Fibroblast of skin of left biceps (primary cell): ENCODE measurements around the gene CARS1.

Source experiments
- DNase-seq, 2 experiments: peaks; one replicate each; pipeline ENCODE4 v3.0.0-alpha.2; 2013; ENCODE audit warnings: low read depth in 2 of 2

The CARS1 gene

DNA sequence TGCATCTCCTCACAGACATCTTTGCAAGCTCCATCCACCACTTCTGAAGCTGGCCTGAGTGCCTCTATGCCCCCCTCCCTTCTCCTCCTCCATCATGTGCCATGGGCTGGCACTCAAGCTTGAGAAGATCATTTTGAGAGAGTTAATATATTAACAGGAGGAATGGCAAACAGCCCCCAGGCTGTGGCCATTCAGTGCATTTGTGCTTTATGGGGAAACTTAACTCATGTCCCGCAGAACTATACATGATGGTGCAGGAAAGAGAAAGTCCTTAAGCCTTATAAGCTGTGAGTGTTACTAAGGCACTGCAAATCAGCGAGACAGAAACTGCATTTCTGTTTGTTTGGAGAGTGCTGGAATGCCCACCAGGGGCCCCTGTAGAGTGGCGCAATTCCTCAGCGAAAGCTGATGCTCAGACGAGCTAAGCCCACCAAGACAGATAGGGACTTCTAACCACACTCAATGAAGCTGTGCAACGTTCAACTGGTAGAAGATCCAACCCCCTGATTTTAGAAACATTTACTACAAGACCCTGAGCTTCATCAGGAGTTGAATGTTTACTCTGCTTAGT is 101.2 kb downstream of the CARS1 start:
- no peak for DNase-seq

DNA sequence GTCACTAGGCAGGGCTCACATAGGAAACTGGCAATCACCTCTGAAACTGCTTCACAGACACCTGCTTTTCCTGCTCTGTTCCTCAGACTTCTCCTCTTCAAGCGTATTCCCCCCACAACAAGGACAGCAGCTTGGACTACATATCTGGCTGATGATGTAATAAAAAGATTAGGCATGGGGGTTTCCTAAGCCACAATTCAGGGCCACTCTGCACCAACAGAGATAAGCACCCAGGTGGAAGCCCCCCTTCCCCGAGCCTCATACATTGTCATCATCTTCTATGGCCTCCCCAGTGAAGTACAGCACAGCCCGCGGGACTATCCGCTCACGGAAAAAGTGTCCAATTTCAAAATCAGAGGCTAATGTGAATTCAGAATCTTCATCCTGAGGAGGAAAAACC is 103.0 kb downstream of the CARS1 start:
- no peak for DNase-seq

DNA sequence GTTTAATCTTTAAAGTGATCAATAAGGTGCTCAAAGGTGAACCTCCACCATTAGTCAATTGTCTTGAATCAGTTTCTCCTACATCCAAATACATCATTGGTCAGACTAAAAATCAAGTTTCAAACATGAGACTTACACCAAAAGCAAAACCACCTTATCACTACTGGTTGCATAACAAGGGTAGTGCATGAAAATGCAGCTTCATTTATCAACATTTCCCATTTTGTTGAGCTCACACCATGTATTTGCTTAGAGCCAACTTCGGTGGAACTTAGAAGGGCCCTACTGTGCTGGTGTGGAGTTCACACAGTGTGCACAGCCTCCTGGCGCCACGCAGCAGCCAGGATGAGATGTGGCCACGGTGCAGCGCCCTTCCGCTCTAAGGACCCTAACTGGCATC is 104.9 kb downstream of the CARS1 start:
- no peak for DNase-seq

DNA sequence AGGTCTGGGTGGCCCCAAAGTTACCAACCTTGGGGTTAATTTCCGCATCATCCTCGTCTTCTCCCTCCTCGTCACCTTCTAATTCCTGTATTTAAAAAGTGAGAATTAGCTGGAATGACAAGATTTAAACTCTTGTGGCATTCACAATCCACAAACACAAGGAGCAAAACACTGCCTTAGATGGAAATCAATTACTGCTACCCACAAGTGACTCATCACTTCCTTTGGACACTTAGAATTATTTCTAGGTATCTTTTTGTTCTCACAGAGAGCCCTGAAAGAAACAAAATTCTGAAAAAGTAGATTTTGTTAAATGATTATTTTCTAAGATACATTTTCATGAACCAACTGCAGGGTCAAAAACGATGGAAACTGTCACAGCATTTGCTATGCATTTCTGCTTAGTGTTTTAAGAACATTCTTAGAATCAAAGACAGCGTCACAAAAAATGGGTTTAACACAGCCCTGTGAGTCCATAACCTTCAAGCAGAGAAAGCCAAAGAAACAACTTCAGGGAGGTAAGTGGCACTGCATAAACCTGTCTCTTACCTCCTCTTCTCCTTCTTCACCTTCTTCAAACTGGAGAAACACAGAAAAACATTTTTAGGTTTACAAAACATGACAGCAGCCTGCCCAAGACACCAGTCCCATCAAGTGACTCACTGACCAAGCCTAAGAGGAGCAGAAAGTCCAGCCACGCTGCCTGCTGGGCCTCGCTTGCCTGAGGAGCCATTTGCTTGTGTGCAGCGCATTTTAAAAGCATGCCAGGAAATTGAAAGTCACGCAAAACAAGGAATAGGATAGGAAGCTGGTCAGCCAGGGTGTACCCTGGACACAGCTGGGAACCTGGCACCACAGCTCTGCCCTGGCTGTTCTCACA is 105.8 kb downstream of the CARS1 start:
- DNase-seq, result peak; percentile 15 to 21
